ENCODE measurements around the gene FAP.

FAP gene

DNA sequence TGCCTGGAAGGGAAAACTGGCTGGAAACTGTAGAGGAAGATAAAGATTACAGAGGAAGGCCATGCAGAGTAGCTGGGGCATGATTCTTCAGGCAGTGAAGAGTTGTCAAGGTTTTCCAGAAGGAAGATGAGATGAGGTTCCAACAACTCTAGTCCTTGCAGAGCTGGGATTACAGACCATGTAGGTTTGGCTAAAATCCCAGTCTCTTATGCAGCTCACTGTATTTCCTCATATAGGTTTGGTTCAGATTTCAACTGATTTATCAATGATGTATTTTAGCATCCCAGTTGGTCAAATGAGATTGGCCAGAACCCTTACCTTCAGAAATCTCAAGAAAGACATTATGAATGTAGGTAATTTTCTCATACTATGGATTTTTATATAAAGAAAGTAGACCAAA lies 16.4 kb downstream of the FAP start:
- Histone ChIP-seq H3K4me1 (ENCODE audit: control insufficient read depth, insufficient read depth, low read length) (no peaks in the 10 kb centered on the region), H3K36me3 (ENCODE audit: control insufficient read depth in 2 of 2, insufficient read depth in 1 of 2, low read length in 2 of 2) (no peaks in the 10 kb centered on the region), H3K9me3 (ENCODE audit: control insufficient read depth, insufficient read depth, low read depth, low read length) (no peaks in the 10 kb centered on the region), H3K4me3 (ENCODE audit: low read depth, low read length) (no peak overlapping the region), H3K27ac (ENCODE audit: extremely low read depth, low read depth, low read length) (no peak overlapping the region)
- TF ChIP-seq, protein P1, sequence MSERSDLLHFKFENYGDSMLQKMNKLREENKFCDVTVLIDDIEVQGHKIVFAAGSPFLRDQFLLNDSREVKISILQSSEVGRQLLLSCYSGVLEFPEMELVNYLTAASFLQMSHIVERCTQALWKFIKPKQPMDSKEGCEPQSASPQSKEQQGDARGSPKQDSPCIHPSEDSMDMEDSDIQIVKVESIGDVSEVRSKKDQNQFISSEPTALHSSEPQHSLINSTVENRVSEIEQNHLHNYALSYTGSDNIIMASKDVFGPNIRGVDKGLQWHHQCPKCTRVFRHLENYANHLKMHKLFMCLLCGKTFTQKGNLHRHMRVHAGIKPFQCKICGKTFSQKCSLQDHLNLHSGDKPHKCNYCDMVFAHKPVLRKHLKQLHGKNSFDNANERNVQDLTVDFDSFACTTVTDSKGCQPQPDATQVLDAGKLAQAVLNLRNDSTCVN (tag by site-specific recombination; optimal IDR thresholded peaks at IDR 0.05), result no peak
- TF ChIP-seq, protein P2, sequence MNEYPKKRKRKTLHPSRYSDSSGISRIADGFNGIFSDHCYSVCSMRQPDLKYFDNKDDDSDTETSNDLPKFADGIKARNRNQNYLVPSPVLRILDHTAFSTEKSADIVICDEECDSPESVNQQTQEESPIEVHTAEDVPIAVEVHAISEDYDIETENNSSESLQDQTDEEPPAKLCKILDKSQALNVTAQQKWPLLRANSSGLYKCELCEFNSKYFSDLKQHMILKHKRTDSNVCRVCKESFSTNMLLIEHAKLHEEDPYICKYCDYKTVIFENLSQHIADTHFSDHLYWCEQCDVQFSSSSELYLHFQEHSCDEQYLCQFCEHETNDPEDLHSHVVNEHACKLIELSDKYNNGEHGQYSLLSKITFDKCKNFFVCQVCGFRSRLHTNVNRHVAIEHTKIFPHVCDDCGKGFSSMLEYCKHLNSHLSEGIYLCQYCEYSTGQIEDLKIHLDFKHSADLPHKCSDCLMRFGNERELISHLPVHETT (tag by site-specific recombination; IDR thresholded peaks at IDR 0.05), result no peak
- TF ChIP-seq ZNF416 (tag by site-specific recombination; IDR thresholded peaks at IDR 0.05) (no peak), ZNF132 (tag by site-specific recombination; IDR thresholded peaks at IDR 0.05; ENCODE audit: borderline replicate concordance) (no peak), ZNF292 (tag by site-specific recombination; IDR thresholded peaks at IDR 0.05; ENCODE audit: borderline replicate concordance, low read depth) (no peak), ZNF654 (tag by site-specific recombination; IDR thresholded peaks at IDR 0.05; ENCODE audit: low read depth) (no peak), KLF8 (tag by site-specific recombination; IDR thresholded peaks at IDR 0.05) (no peak), GFI1B (tag by site-specific recombination; IDR thresholded peaks at IDR 0.05) (no peak), MEIS1 (CRISPR knock-in tag; IDR thresholded peaks at IDR 0.05; ENCODE audit: borderline replicate concordance) (no peak), ZNF600 (tag by site-specific recombination; IDR thresholded peaks at IDR 0.05) (no peak), ZNF629 (tag by site-specific recombination; IDR thresholded peaks at IDR 0.05) (no peak), ZBTB48 (tag by site-specific recombination; IDR thresholded peaks at IDR 0.05) (no peak), ZFP3 (tag by site-specific recombination; IDR thresholded peaks at IDR 0.05; ENCODE audit: low read depth) (no peak)
- TF ChIP-seq, protein P3, sequence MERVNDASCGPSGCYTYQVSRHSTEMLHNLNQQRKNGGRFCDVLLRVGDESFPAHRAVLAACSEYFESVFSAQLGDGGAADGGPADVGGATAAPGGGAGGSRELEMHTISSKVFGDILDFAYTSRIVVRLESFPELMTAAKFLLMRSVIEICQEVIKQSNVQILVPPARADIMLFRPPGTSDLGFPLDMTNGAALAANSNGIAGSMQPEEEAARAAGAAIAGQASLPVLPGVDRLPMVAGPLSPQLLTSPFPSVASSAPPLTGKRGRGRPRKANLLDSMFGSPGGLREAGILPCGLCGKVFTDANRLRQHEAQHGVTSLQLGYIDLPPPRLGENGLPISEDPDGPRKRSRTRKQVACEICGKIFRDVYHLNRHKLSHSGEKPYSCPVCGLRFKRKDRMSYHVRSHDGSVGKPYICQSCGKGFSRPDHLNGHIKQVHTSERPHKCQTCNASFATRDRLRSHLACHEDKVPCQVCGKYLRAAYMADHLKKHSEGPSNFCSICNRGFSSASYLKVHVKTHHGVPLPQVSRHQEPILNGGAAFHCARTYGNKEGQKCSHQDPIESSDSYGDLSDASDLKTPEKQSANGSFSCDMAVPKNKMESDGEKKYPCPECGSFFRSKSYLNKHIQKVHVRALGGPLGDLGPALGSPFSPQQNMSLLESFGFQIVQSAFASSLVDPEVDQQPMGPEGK (tag by site-specific recombination; IDR thresholded peaks at IDR 0.05), result no peak
- TF ChIP-seq, protein P4, sequence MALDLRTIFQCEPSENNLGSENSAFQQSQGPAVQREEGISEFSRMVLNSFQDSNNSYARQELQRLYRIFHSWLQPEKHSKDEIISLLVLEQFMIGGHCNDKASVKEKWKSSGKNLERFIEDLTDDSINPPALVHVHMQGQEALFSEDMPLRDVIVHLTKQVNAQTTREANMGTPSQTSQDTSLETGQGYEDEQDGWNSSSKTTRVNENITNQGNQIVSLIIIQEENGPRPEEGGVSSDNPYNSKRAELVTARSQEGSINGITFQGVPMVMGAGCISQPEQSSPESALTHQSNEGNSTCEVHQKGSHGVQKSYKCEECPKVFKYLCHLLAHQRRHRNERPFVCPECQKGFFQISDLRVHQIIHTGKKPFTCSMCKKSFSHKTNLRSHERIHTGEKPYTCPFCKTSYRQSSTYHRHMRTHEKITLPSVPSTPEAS (tag by site-specific recombination; IDR thresholded peaks at IDR 0.05), result no peak
- ChIA-PET CTCF (interaction anchor here (1.3 kb wide), 1 partner anchor 71 kb away, joined by 3 read pairs; no protein-coding TSS in a partner anchor), POLR2A (no interaction called here)

DNA sequence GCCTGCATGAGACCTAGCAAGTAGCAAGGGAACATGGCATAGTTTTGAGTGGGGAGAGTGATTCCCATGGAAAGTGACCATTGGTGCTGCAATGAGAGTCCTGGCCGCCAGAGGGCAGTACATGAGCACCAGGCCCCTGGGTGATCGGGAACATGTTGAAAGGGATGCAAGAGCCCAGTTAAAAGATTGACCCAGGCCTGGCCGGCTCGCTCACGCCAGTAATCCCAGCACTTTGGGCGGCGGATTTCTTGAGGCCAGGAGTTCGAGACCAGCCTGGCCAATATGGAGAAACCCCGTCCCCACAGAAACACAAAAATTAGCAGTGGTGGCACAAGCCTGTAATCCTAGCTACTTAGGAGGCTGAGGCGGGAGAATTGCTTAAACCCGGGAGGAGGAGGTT lies 22.2 kb downstream of the FAP start:
- peaks cover 3% of the 10 kb centered on the region; the same call in 1 of the 2 replicates for H3K4me1 ChIP-seq (ENCODE audit: control insufficient read depth, insufficient read depth, low read length)
- H3K9me3 ChIP-seq (ENCODE audit: control insufficient read depth, insufficient read depth, low read depth, low read length), result no peaks in the 10 kb centered on the region
- H3K36me3 ChIP-seq (ENCODE audit: control insufficient read depth in 2 of 2, insufficient read depth in 1 of 2, low read length in 2 of 2), result no peaks in the 10 kb centered on the region
- TF ChIP-seq, protein P5, sequence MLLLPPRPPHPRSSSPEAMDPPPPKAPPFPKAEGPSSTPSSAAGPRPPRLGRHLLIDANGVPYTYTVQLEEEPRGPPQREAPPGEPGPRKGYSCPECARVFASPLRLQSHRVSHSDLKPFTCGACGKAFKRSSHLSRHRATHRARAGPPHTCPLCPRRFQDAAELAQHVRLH (tag by site-specific recombination; IDR thresholded peaks at IDR 0.05), result 0 out of 2 replicates have a peak, but pooled peaks have one; percentile 16
- TF ChIP-seq PRDM1 (tag by site-specific recombination; IDR thresholded peaks at IDR 0.05), result peak; percentile 76
- TF ChIP-seq ZBTB17 (tag by site-specific recombination; IDR thresholded peaks at IDR 0.05), result peak; percentile 55; the same call in 1 of the 2 replicates
- TF ChIP-seq ZNF654 (tag by site-specific recombination; IDR thresholded peaks at IDR 0.05; ENCODE audit: low read depth), result peak; percentile 31; the same call in 1 of the 2 replicates
- no peak for TF ChIP-seq ZNF792 (tag by site-specific recombination; IDR thresholded peaks at IDR 0.05)
- TF ChIP-seq, protein P6, sequence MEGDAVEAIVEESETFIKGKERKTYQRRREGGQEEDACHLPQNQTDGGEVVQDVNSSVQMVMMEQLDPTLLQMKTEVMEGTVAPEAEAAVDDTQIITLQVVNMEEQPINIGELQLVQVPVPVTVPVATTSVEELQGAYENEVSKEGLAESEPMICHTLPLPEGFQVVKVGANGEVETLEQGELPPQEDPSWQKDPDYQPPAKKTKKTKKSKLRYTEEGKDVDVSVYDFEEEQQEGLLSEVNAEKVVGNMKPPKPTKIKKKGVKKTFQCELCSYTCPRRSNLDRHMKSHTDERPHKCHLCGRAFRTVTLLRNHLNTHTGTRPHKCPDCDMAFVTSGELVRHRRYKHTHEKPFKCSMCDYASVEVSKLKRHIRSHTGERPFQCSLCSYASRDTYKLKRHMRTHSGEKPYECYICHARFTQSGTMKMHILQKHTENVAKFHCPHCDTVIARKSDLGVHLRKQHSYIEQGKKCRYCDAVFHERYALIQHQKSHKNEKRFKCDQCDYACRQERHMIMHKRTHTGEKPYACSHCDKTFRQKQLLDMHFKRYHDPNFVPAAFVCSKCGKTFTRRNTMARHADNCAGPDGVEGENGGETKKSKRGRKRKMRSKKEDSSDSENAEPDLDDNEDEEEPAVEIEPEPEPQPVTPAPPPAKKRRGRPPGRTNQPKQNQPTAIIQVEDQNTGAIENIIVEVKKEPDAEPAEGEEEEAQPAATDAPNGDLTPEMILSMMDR (tag by site-specific recombination; IDR thresholded peaks at IDR 0.05), result 0 out of 2 replicates have a peak, but pooled peaks have one; percentile 42
- no peak for TF ChIP-seq ZNF707 (tag by site-specific recombination; IDR thresholded peaks at IDR 0.05)
- ChIA-PET POLR2A (no interaction called here), CTCF (interaction anchor here (0.6 to 5.5 kb wide), 34 partner anchors 9 to 1007 kb away, joined by 3 to 130 read pairs (median 4); partner anchors contain the start of gene FAP)
- no peak overlapping the region for H3K4me3 ChIP-seq (ENCODE audit: low read depth, low read length)
- H3K27ac ChIP-seq (ENCODE audit: extremely low read depth, low read depth, low read length), result no peak overlapping the region

Data from HEK293 (cell line).